CD14-positive monocyte (primary cell): ENCODE measurements around the gene ISCU. TPM values are rescaled to one million over a fixed set of nuclear protein-coding genes. Genes with fewer than 3 reads are reported as not detected.

Experiments used
- DNase-seq, 3 donors: peaks; one replicate each; pipeline ENCODE4 v3.0.0-alpha.2; 2011 to 2022
- H2AFZ ChIP-seq: 2 replicates; pipeline ENCODE4 v1.6.0; 2012; ENCODE audit warnings: mild to moderate bottlenecking, low read depth, low read length, inconsistent platforms; ENCODE audit not compliant: insufficient read depth, poor library complexity, severe bottlenecking
- H3K27ac ChIP-seq, 2 donors: 1 replicate in 1 of 2; 2 replicates in 1 of 2; pipeline ENCODE4 v1.5.1; 2012 to 2013; ENCODE audit warnings: low read length in 2 of 2, control low read depth in 1 of 2, inconsistent platforms in 1 of 2, low read depth in 1 of 2, mild to moderate bottlenecking in 1 of 2
- H3K27me3 ChIP-seq, 2 donors: one replicate each; pipeline versions ENCODE4 v1.6.0 to v1.6.1; 2011 to 2013; ENCODE audit warnings: low read length in 2 of 2; ENCODE audit not compliant: control insufficient read depth in 2 of 2, insufficient read depth in 2 of 2
- H3K36me3 ChIP-seq, 2 donors: replicated peaks in 1 of 2; 1 replicate in 1 of 2; 2 replicates in 1 of 2; pipeline versions ENCODE4 v1.5.1 to v1.6.1; 2012 to 2013; ENCODE audit warnings: low read length in 2 of 2, control low read depth in 1 of 2, inconsistent platforms in 1 of 2, mild to moderate bottlenecking in 1 of 2; ENCODE audit not compliant: insufficient read depth in 2 of 2, control insufficient read depth in 1 of 2
- H3K4me1 ChIP-seq, 2 donors: 1 replicate in 1 of 2; 2 replicates in 1 of 2; pipeline versions ENCODE4 v1.5.1 to v1.6.1; 2012 to 2013; ENCODE audit warnings: low read length in 2 of 2, control low read depth in 1 of 2, inconsistent platforms in 1 of 2, mild to moderate bottlenecking in 1 of 2, moderate library complexity in 1 of 2; ENCODE audit not compliant: insufficient read depth in 2 of 2, control insufficient read depth in 1 of 2
- H3K4me2 ChIP-seq: replicated peaks from 2 replicates; pipeline ENCODE3; 2012; ENCODE audit warnings: low read length, moderate library complexity, mild to moderate bottlenecking; ENCODE audit not compliant: poor library complexity, severe bottlenecking; ENCODE audit errors: extremely low read depth
- H3K4me3 ChIP-seq, 3 experiments: fragments of 200-600 bp in 1 of 3; sonication (generic) in 1 of 3; replicated peaks in 1 of 3; 1 replicate in 2 of 3; 2 replicates in 1 of 3; pipeline ENCODE4 v1.5.1; 2011 to 2013; ENCODE audit warnings: low read length in 3 of 3, mild to moderate bottlenecking in 3 of 3, control low read depth in 2 of 3, low read depth in 2 of 3, inconsistent platforms in 1 of 3, moderate library complexity in 1 of 3
- H3K79me2 ChIP-seq: 2 replicates; pipeline ENCODE4 v1.6.0; 2012; ENCODE audit warnings: mild to moderate bottlenecking, control low read depth, inconsistent platforms, low read length, moderate library complexity; ENCODE audit not compliant: insufficient read depth
- H3K9ac ChIP-seq: 2 replicates; pipeline ENCODE4 v1.6.0; 2017; ENCODE audit warnings: low read length, mild to moderate bottlenecking; ENCODE audit not compliant: insufficient read depth, poor library complexity, severe bottlenecking
- H3K9me3 ChIP-seq, 2 donors: replicated peaks in 1 of 2; 1 replicate in 1 of 2; 2 replicates in 1 of 2; pipeline versions ENCODE4 v1.5.1 to v1.6.1; 2012 to 2013; ENCODE audit warnings: low read length in 2 of 2, control low read depth in 1 of 2; ENCODE audit not compliant: control insufficient read depth in 1 of 2, insufficient read depth in 1 of 2
- H4K20me1 ChIP-seq: 2 replicates; pipeline ENCODE4 v1.6.0; 2012; ENCODE audit warnings: mild to moderate bottlenecking, low read length, control low read depth, moderate library complexity; ENCODE audit not compliant: insufficient read depth
- H3K27ac Mint-ChIP-seq, 7 donors: one replicate each; pipeline ENCODE4 v1.8.0; 2020; ENCODE audit warnings: mild to moderate bottlenecking in 7 of 7, mixed read lengths in 7 of 7, moderate library complexity in 6 of 7, inconsistent platforms in 2 of 7
- H3K27me3 Mint-ChIP-seq, 3 donors: one replicate each; pipeline ENCODE4 v1.8.0; 2021 to 2022; ENCODE audit warnings: low read depth in 3 of 3, mild to moderate bottlenecking in 3 of 3, mixed read lengths in 3 of 3, moderate library complexity in 3 of 3, inconsistent platforms in 1 of 3
- H3K36me3 Mint-ChIP-seq, 2 donors: one replicate each; pipeline ENCODE4 v1.8.0; 2020; ENCODE audit warnings: mixed read lengths in 2 of 2, inconsistent platforms in 1 of 2, mild to moderate bottlenecking in 1 of 2
- H3K4me1 Mint-ChIP-seq: one replicate; pipeline ENCODE4 v1.8.0; 2020; ENCODE audit warnings: mild to moderate bottlenecking, mixed read lengths
- H3K4me3 Mint-ChIP-seq, 2 donors: one replicate each; pipeline ENCODE4 v1.8.0; 2020; ENCODE audit warnings: mild to moderate bottlenecking in 2 of 2, mixed read lengths in 2 of 2, moderate library complexity in 1 of 2
- H3K9me3 Mint-ChIP-seq, 7 donors: one replicate each; pipeline ENCODE4 v1.8.0; 2020 to 2022; ENCODE audit warnings: mixed read lengths in 7 of 7, mild to moderate bottlenecking in 6 of 7, moderate library complexity in 6 of 7, inconsistent platforms in 2 of 7
- WGBS: methylation state at CpG from one replicate; pipeline ENCODE4 v1.1.5; 2013; ENCODE audit warnings: missing lambda C conversion rate; ENCODE audit not compliant: insufficient coverage; 5-methylcytosine and 5-hydroxymethylcytosine counted together
- intact Hi-C, 2 donors: fragments of 100-400 bp; cut with micrococcal nuclease; formaldehyde crosslinking; loops; one replicate each; pipeline versions ENCODE4 v1.15.0 to v1.15.1; 2023
- polyA plus RNA-seq, 3 donors: library from polyadenylated mRNA; depleted of rRNA in 1 of 3; unstranded in 2 of 3; stranded (reverse) in 1 of 3; fragments of 300-500 nt in 2 of 3; fragments of >200 nt in 1 of 3; fragmentation: Illumina TruSeq in 2 of 3; gene quantifications; 1 replicate in 2 of 3; 2 replicates in 1 of 3; pipeline ENCODE4 v1.2.3, GENCODE V29; 2012 to 2021
- TF ChIP-seq, protein P1 (sequence below): fragments of 200-600 bp; IDR thresholded peaks from one replicate; pipeline ENCODE4 v1.8.0; 2022; ENCODE audit warnings: antibody characterized with exemption, mild to moderate bottlenecking

The ISCU gene
- polyA plus RNA-seq, 3 donors, result 90.9 to 114 (median 111) TPM

DNA sequence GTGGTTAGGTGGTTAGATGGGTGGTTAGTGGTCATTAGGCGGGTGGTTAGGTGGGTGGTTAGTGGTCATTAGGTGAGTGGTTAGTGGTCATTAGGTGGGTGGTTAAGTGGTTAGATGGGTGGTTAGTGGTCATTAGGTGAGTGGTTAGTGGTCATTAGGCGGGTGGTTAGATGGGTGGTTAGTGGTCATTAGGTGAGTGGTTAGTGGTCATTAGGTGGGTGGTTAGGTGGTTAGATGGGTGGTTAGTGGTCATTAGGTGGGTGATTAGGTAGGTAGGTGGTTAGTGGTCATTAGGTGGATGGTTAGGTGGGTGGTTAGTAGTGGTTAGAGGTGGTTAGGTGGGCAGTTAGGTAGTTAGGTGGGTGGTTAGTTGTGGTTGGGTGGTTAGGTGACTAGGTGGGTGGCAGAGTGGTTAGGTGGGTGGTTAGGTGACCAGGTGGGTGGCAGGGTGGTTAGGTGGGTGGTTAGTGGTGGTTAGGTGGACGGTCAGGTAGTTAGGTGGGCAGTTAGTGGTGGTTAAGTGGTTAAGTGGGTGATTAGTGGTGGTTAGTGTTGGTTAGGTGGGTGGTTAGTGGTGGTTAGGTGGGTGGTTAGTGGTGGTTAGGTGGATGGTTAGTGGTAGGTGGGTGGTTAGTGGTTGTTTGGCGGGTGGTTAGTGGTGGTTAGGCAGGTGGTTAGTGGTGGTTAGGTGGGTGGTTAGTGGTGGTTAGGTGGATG, 43.5 kb downstream of the ISCU start:
- Histone ChIP-seq H2AFZ (no peak overlapping the region), H3K4me2 (no peak overlapping the region), H3K9me3 (no peaks in the 10 kb centered on the region), H3K79me2 (no peaks in the 10 kb centered on the region), H3K9ac (no peak overlapping the region), H3K4me3 (no peak overlapping the region), H3K27me3 (peaks cover 0 to 5% of the 10 kb centered on the region in 2 donors), H4K20me1 (no peaks in the 10 kb centered on the region), H3K4me1 (no peaks in the 10 kb centered on the region), H3K27ac (no peak overlapping the region), H3K36me3 (no peaks in the 10 kb centered on the region)
- DNase-seq, result no peak
- intact Hi-C loops, result no loop called here
- H3K9me3 Mint-ChIP-seq, result peaks cover 0 to 3% (median 0%) of the 10 kb centered on the region in 7 donors
- H3K4me3 Mint-ChIP-seq, result no peak overlapping the region
- peaks cover 11 to 18% (median 16%) of the 10 kb centered on the region in 3 donors for H3K27me3 Mint-ChIP-seq
- no peaks in the 10 kb centered on the region for H3K4me1 Mint-ChIP-seq
- no peaks in the 10 kb centered on the region for H3K36me3 Mint-ChIP-seq
- no peak overlapping the region for H3K27ac Mint-ChIP-seq
- TF ChIP-seq, protein P1, sequence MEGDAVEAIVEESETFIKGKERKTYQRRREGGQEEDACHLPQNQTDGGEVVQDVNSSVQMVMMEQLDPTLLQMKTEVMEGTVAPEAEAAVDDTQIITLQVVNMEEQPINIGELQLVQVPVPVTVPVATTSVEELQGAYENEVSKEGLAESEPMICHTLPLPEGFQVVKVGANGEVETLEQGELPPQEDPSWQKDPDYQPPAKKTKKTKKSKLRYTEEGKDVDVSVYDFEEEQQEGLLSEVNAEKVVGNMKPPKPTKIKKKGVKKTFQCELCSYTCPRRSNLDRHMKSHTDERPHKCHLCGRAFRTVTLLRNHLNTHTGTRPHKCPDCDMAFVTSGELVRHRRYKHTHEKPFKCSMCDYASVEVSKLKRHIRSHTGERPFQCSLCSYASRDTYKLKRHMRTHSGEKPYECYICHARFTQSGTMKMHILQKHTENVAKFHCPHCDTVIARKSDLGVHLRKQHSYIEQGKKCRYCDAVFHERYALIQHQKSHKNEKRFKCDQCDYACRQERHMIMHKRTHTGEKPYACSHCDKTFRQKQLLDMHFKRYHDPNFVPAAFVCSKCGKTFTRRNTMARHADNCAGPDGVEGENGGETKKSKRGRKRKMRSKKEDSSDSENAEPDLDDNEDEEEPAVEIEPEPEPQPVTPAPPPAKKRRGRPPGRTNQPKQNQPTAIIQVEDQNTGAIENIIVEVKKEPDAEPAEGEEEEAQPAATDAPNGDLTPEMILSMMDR, result no peak
- 98% methylated on average over 4 of the region's 4 CpGs for WGBS

DNA sequence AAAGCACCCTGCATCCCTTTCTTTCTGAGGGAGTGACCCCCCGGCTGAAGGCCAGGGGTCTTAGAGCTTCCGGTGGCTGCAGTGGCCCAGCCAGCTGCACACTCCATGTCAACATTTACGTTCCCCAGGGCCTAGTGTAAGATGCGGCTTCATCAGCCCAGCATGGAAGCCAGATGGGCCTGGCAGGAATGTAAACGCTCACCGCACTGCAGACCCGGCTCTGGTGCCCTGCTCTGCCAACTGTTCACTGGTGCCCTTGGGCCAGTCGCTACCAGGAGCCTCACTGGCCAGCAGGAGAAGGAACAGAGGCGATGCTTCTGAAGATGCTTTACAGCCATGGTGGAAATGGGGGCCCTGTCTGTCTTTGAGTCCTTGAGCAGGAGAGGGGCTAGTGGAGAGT, 44.1 kb downstream of the ISCU start:
- Mint-ChIP-seq H3K4me3 (no peak overlapping the region), H3K27ac (no peak overlapping the region), H3K36me3 (no peaks in the 10 kb centered on the region), H3K9me3 (peaks cover 0 to 3% (median 0%) of the 10 kb centered on the region in 7 donors), H3K4me1 (no peaks in the 10 kb centered on the region), H3K27me3 (peaks cover 11 to 18% (median 16%) of the 10 kb centered on the region in 3 donors)
- Histone ChIP-seq H4K20me1 (no peaks in the 10 kb centered on the region), H2AFZ (no peak overlapping the region), H3K9me3 (no peaks in the 10 kb centered on the region), H3K36me3 (no peaks in the 10 kb centered on the region), H3K4me2 (no peak overlapping the region), H3K27me3 (peaks cover 0 to 5% of the 10 kb centered on the region in 2 donors), H3K27ac (no peak overlapping the region), H3K4me1 (no peaks in the 10 kb centered on the region), H3K9ac (no peak overlapping the region), H3K79me2 (no peaks in the 10 kb centered on the region), H3K4me3 (no peak overlapping the region)
- 96% methylated on average over 9 of the region's 9 CpGs for WGBS
- intact Hi-C loops, result no loop called here
- DNase-seq, result no peak
- TF ChIP-seq, protein P1, result no peak
